Hepatocyte (in vitro differentiated cells): Measurements from ENCODE around the gene RARA. TPM values are rescaled to one million over a fixed set of nuclear protein-coding genes. Genes with fewer than 3 reads are reported as not detected.

Experiments used
- DNase-seq: peaks from one replicate; pipeline ENCODE4 v3.0.0-alpha.2; 2016; ENCODE audit warnings: low spot score
- H2AFZ ChIP-seq: fragments of 200-600 bp; sonication (generic); 2 replicates; pipeline ENCODE4 v1.6.0; 2016; ENCODE audit warnings: antibody characterized with exemption, mild to moderate bottlenecking
- H3K27ac ChIP-seq: fragments of 200-600 bp; sonication (generic); 2 replicates; pipeline ENCODE4 v1.5.1; 2016; ENCODE audit warnings: mild to moderate bottlenecking
- H3K27me3 ChIP-seq: fragments of 200-600 bp; sonication (generic); 2 replicates; pipeline ENCODE4 v1.6.1; 2016
- H3K36me3 ChIP-seq: fragments of 200-600 bp; sonication (generic); replicated peaks from 2 replicates; pipeline ENCODE4 v1.5.1; 2016; ENCODE audit warnings: low read depth; ENCODE audit not compliant: insufficient read depth
- H3K4me1 ChIP-seq: fragments of 200-600 bp; sonication (generic); 2 replicates; pipeline ENCODE4 v1.5.1; 2016; ENCODE audit warnings: mild to moderate bottlenecking, moderate library complexity; ENCODE audit not compliant: insufficient read depth
- H3K4me2 ChIP-seq: fragments of 200-600 bp; sonication (generic); 2 replicates; pipeline ENCODE4 v1.6.0; 2016
- H3K4me3 ChIP-seq: fragments of 200-600 bp; sonication (generic); 2 replicates; pipeline ENCODE4 v1.5.1; 2016; ENCODE audit warnings: mild to moderate bottlenecking
- H3K79me2 ChIP-seq: fragments of 200-600 bp; sonication (generic); 2 replicates; pipeline ENCODE4 v1.6.0; 2017; ENCODE audit warnings: mild to moderate bottlenecking
- H3K9me2 ChIP-seq: fragments of 200-600 bp; sonication (generic); replicated peaks from 2 replicates; pipeline ENCODE4 v1.6.0; 2017; ENCODE audit warnings: mild to moderate bottlenecking; ENCODE audit not compliant: insufficient read depth
- H3K9me3 ChIP-seq: fragments of 200-600 bp; sonication (generic); 2 replicates; pipeline ENCODE4 v1.5.1; 2016; ENCODE audit warnings: low read depth, mild to moderate bottlenecking
- H4K20me1 ChIP-seq: fragments of 200-600 bp; sonication (generic); 2 replicates; pipeline ENCODE4 v1.6.0; 2016; ENCODE audit warnings: mild to moderate bottlenecking; ENCODE audit not compliant: insufficient read depth, poor library complexity, severe bottlenecking
- EZH2 ChIP-seq: fragments of 200-600 bp; sonication (generic); IDR thresholded peaks from 2 replicates; pipeline ENCODE4 v1.6.1; 2016; ENCODE audit warnings: antibody characterized with exemption, mild to moderate bottlenecking, borderline replicate concordance
- EZH2phosphoT487 ChIP-seq: fragments of 200-600 bp; sonication (generic); IDR thresholded peaks from one replicate; pipeline ENCODE4 v1.6.1; 2018; ENCODE audit warnings: antibody characterized with exemption, mild to moderate bottlenecking, low read depth, moderate library complexity; ENCODE audit not compliant: unreplicated experiment, severe bottlenecking
- WGBS: methylation state at CpG from one replicate; pipeline ENCODE4 v1.1.6; 2016; ENCODE audit warnings: low lambda C conversion rate; ENCODE audit errors: missing lambda C conversion rate; 5-methylcytosine and 5-hydroxymethylcytosine counted together
- polyA plus RNA-seq: library from polyadenylated mRNA; unstranded; fragments of >200 nt; fragmentation: Nextera tagmentation; extraction: Ambion mirVana; gene quantifications from 2 replicates; pipeline ENCODE4 v1.2.1, GENCODE V29; 2016
- total RNA-seq: library from RNA; depleted of rRNA; stranded (reverse); fragments of >200 nt; gene quantifications from 2 replicates; pipeline ENCODE4 v1.2.3, GENCODE V29; 2014
- TF ChIP-seq, protein P1 (sequence below): fragments of 200-600 bp; sonication (generic); IDR thresholded peaks from 2 replicates; pipeline ENCODE4 v1.5.1; 2016; ENCODE audit warnings: antibody characterized with exemption, mild to moderate bottlenecking; ENCODE audit not compliant: poor library complexity

The RARA gene
- total and polyA plus RNA-seq, 2 experiments from 2014 or later = 30.0 to 33.1 TPM

DNA sequence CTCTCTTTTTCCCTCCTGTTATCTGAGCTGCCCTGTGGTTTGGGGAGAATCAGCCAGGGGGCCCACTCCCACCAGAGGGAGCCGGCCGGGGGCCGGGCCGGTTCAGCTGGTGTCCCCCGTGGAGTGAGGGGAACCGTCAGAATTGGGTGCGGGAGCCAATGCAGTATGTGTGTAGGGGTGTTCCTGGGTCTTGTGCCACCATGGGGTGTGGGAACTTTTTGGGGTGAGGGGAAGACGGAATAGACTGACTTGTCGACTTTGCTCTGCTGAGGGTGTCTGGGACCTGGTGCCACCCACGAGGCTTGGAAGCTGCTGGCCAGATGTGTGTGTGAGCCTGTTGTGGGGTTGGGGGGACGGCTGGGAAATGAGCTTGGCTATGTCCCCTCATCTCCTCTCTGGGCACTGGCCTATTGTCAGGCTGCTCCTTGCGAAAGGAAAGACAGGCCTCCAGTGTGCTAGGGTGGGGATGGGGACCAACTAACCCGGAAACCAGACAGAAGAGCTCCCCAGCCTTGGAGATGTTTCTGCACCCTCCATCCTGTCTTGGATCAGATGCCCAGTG lies 9.9 kb downstream of the RARA start:
- Histone ChIP-seq H3K36me3 (no peaks in the 10 kb centered on the region), H2AFZ (peak overlapping the region; percentile 51), H3K9me3 (no peaks in the 10 kb centered on the region), H3K27me3 (no peaks in the 10 kb centered on the region), H3K4me1 (peaks cover 87% of the 10 kb centered on the region), H3K4me3 (peak overlapping the region; percentile 92), H3K9me2 (no peaks in the 10 kb centered on the region), H4K20me1 (peaks cover 51% of the 10 kb centered on the region), H3K79me2 (peaks cover 75% of the 10 kb centered on the region), H3K27ac (peak overlapping the region; percentile 81), H3K4me2 (peak overlapping the region; percentile 87)
- WGBS = 12% methylated on average over 13 of the region's 13 CpGs
- DNase-seq = peak; percentile 6
- no peak for TF ChIP-seq EZH2
- TF ChIP-seq, protein P1, sequence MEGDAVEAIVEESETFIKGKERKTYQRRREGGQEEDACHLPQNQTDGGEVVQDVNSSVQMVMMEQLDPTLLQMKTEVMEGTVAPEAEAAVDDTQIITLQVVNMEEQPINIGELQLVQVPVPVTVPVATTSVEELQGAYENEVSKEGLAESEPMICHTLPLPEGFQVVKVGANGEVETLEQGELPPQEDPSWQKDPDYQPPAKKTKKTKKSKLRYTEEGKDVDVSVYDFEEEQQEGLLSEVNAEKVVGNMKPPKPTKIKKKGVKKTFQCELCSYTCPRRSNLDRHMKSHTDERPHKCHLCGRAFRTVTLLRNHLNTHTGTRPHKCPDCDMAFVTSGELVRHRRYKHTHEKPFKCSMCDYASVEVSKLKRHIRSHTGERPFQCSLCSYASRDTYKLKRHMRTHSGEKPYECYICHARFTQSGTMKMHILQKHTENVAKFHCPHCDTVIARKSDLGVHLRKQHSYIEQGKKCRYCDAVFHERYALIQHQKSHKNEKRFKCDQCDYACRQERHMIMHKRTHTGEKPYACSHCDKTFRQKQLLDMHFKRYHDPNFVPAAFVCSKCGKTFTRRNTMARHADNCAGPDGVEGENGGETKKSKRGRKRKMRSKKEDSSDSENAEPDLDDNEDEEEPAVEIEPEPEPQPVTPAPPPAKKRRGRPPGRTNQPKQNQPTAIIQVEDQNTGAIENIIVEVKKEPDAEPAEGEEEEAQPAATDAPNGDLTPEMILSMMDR = peak; percentile 32
- TF ChIP-seq EZH2phosphoT487 = no peak

DNA sequence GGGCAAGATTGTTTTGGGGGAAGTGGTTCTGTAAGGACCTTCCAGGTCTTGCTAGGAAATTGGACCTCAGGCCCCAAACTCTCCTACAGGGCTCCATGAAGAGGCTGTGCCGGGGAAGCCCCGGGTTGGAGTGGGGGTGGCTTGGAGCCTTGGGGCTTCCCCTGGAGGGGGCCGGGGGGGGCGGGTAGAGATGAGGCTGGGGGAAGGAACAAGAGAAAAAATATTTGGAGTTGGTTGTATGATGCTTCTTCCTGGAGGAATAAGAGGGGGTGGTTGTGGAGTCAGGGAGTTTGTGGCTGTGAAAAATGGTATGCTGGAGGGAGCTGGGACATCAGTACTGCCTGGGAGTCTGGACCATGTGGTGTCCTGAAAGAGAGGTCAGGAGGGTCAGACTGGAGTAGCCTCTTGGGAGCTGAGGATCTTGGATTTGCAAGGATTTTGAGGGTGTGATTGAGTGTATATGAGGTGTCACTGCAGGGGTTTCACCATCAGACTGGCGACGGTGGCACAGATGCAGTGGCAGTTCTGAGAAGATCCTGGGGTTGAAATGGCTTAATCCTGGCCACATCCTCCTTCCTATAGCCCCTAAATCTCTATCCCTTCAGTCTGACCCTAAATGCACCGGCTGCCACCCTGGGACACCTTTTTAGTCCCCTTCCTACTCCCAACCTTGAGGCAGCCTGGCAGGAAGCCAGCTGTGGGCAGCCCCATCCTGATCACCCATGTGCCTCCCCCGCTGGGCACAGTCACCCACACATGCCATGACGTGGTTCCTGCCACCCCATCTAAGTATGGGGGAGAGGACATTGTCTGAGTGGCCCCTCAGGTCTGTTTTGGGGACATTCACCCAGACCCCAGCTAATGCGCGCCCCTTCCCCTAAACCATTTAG lies 10.9 kb downstream of the RARA start:
- H3K9me3 ChIP-seq = no peaks in the 10 kb centered on the region
- peak overlapping the region; percentile 87 for H3K27ac ChIP-seq
- DNase-seq = peak; percentile 5
- H3K27me3 ChIP-seq = no peaks in the 10 kb centered on the region
- peak overlapping the region; percentile 87 for H3K4me2 ChIP-seq
- no peak overlapping the region for H3K4me3 ChIP-seq
- no peak for TF ChIP-seq EZH2
- no peak for TF ChIP-seq EZH2phosphoT487
- TF ChIP-seq, protein P1 = no peak
- no peak overlapping the region for H2AFZ ChIP-seq
- peaks cover 59% of the 10 kb centered on the region for H4K20me1 ChIP-seq
- WGBS = 76% methylated on average over 11 of the region's 11 CpGs
- no peaks in the 10 kb centered on the region for H3K36me3 ChIP-seq
- peaks cover 81% of the 10 kb centered on the region for H3K4me1 ChIP-seq
- no peaks in the 10 kb centered on the region for H3K9me2 ChIP-seq
- H3K79me2 ChIP-seq = peaks cover 82% of the 10 kb centered on the region

DNA sequence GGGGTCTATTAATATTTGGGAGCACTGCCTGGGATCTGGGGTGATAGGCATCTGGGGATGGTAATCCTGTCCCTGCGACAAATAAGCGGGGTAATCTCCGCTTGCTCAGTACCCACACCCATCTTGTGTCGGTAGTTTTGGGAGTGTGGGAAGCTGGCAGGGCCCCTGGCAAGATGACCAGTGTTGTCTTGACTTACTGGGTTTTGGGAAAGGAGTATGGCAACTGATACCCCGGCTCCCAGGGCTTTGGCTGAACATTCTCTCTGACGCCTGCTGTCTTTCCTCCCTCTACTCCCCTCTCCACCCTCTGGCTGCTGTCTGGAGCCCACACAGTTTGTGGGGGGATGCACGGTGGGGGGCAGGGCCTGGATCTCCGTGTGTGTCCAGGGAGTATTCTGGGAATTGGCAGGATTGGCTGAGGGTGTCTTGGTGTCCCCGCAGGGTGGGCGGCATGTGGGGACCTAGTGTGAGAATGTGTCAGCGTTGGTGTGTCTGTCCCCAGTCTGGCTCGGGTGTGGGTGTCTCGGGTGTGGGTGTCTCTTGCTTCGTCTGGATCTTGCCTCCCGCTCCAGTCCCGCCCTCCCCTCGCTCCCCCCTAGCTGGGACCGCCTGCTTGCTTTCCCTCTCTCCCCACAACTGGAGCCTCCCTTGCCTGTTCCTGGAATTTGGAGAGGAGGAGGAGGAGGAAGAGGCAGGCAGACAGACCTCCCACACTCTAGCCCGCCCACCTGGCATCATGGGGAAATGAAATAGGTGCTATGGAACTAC lies 12.0 kb downstream of the RARA start:
- no peaks in the 10 kb centered on the region for H3K9me3 ChIP-seq
- peak overlapping the region; percentile 87 for H3K27ac ChIP-seq
- H3K79me2 ChIP-seq = peaks cover 87% of the 10 kb centered on the region
- no peak for DNase-seq
- H4K20me1 ChIP-seq = peaks cover 65% of the 10 kb centered on the region
- no peaks in the 10 kb centered on the region for H3K36me3 ChIP-seq
- 67% methylated on average over 11 of the region's 19 CpGs for WGBS
- H3K4me3 ChIP-seq = no peak overlapping the region
- H3K4me1 ChIP-seq = peaks cover 74% of the 10 kb centered on the region
- TF ChIP-seq, protein P1 = no peak
- TF ChIP-seq EZH2 (no peak), EZH2phosphoT487 (no peak)
- peak overlapping the region; percentile 87 for H3K4me2 ChIP-seq
- H3K9me2 ChIP-seq = no peaks in the 10 kb centered on the region
- H3K27me3 ChIP-seq = no peaks in the 10 kb centered on the region
- H2AFZ ChIP-seq = no peak overlapping the region
